Endodermal cell (in vitro differentiated cells): Measurements from ENCODE around the gene SUSD2. TPM values are rescaled to one million over a fixed set of nuclear protein-coding genes. Genes with fewer than 3 reads are reported as not detected.
"Not testable (repeated sequence)": the region's sequence is repeated elsewhere in the genome, so short reads cannot be mapped to it uniquely, and the experiment has no call there.

Experiments used
- DNase-seq: peaks from one replicate; pipeline ENCODE4 v3.0.0-alpha.2; 2017
- H3K27ac ChIP-seq: 2 replicates; pipeline ENCODE4 v1.5.1; 2013; ENCODE audit warnings: mild to moderate bottlenecking, low read depth, low read length, moderate library complexity
- H3K27me3 ChIP-seq: 2 replicates; pipeline ENCODE4 v1.6.1; 2013; ENCODE audit warnings: mild to moderate bottlenecking, low read length, moderate library complexity; ENCODE audit not compliant: insufficient read depth, control insufficient read depth, poor library complexity, severe bottlenecking
- H3K36me3 ChIP-seq: 2 replicates; pipeline ENCODE4 v1.7.0; 2013; ENCODE audit warnings: mild to moderate bottlenecking, low read length, moderate library complexity; ENCODE audit not compliant: control insufficient read depth, insufficient read depth
- H3K4me1 ChIP-seq: one replicate; pipeline ENCODE4 v1.7.0; 2013; ENCODE audit warnings: low read length; ENCODE audit not compliant: control insufficient read depth, insufficient read depth
- H3K4me3 ChIP-seq: 2 replicates; pipeline ENCODE4 v1.5.1; 2013; ENCODE audit warnings: mild to moderate bottlenecking, low read length, moderate library complexity
- H3K9ac ChIP-seq: 2 replicates; pipeline ENCODE4 v1.6.1; 2013; ENCODE audit warnings: mild to moderate bottlenecking, low read length, moderate library complexity; ENCODE audit not compliant: poor library complexity, severe bottlenecking; ENCODE audit errors: extremely low read depth
- H3K9me3 ChIP-seq: 2 replicates; pipeline ENCODE4 v1.6.1; 2013; ENCODE audit warnings: mild to moderate bottlenecking, low read length, moderate library complexity; ENCODE audit not compliant: control insufficient read depth
- H3K27ac Mint-ChIP-seq: 2 replicates; pipeline ENCODE4 v1.8.0; 2020; ENCODE audit warnings: mixed read lengths
- H3K27me3 Mint-ChIP-seq: 2 replicates; pipeline ENCODE4 v1.8.0; 2021; ENCODE audit warnings: mild to moderate bottlenecking, mixed read lengths; ENCODE audit not compliant: insufficient read depth
- H3K36me3 Mint-ChIP-seq: 2 replicates; pipeline ENCODE4 v1.8.0; 2020; ENCODE audit warnings: low read depth, mixed read lengths
- H3K4me1 Mint-ChIP-seq: 2 replicates; pipeline ENCODE4 v1.8.0; 2020; ENCODE audit warnings: mixed read lengths
- H3K4me3 Mint-ChIP-seq: 2 replicates; pipeline ENCODE4 v1.8.0; 2020; ENCODE audit warnings: mild to moderate bottlenecking, moderate library complexity, mixed read lengths
- H3K9me3 Mint-ChIP-seq: 2 replicates; pipeline ENCODE4 v1.8.0; 2020; ENCODE audit warnings: mild to moderate bottlenecking, mixed read lengths
- WGBS, 2 experiments: methylation state at CpG; one replicate each; pipeline versions ENCODE4 v1.1.5 to v1.1.7; 2013; ENCODE audit warnings: missing lambda C conversion rate in 2 of 2, mixed read lengths in 1 of 2; ENCODE audit not compliant: insufficient coverage in 1 of 2, insufficient read length in 1 of 2; 5-methylcytosine and 5-hydroxymethylcytosine counted together
- total RNA-seq, 2 donors: library from RNA; stranded (reverse); fragmentation: NEBNext Ultra II Directional in 1 of 2; extraction: Animal tissue kit (Norgen Biotek cat#: 25700) in 1 of 2; gene quantifications; 2 replicates in 1 of 2; 3 replicates in 1 of 2; pipeline ENCODE4 v1.2.1, GENCODE V29; 2021
- TF ChIP-seq, protein P1 (sequence below): fragments of 200-600 bp; sonication (generic); conservative IDR thresholded peaks from 2 replicates; pipeline ENCODE4 v1.5.0; 2021; ENCODE audit warnings: antibody characterized with exemption, mild to moderate bottlenecking

SUSD2 gene
- total RNA-seq, 2 donors from 2014 or later, result 0.40 to 1.6 TPM

DNA sequence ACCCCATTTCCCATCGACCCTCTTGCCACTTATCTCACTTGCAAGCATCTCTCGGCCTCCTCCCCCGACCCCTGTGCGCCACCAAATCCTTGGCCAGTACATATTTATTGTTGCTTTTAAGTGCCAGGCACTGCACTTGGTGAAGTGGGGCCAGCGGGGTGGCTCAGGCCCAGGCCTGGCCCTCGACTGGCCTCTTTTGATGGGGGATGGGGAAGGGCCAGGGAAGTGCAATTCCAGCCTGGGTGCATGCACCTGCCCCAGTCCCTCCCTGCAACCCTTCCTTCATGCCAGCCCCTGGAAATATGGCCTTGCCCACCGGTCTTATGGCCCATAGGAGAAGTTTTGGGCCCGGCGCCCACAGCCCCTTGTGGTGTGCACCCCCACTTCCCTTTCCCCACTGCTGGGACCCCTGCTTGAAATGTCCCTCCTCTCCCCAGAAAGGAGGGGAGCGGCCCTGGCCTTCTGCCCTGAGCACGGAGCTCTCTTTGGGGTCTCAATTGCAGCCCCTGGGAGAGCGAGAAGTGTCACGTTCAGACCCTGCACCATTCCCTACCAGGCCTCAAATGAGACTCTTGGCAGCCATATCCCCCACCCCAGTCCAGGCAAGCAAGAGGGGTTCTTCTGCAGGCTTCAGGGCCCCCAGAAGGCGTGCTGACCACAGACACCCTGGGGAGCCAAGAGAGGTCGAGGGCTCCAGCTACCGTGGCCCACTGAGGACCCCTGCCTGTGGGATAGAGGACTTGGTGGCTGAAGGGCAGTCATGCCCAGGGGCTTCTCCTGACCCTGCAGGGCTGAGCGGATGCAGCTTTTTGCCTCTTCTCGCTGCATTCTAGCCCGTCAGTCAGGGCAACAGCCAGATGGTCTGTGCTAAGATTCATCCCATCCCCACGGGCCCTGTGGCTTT is 961 bp downstream of the SUSD2 start:
- Mint-ChIP-seq H3K27ac (no peak overlapping the region), H3K9me3 (no peaks in the 10 kb centered on the region), H3K27me3 (no peaks in the 10 kb centered on the region), H3K4me3 (no peak overlapping the region), H3K4me1 (no peaks in the 10 kb centered on the region), H3K36me3 (peaks cover 3% of the 10 kb centered on the region)
- 83% methylated on average over 10 to 20 of the region's 20 CpGs for WGBS, 2 experiments
- TF ChIP-seq, protein P1, sequence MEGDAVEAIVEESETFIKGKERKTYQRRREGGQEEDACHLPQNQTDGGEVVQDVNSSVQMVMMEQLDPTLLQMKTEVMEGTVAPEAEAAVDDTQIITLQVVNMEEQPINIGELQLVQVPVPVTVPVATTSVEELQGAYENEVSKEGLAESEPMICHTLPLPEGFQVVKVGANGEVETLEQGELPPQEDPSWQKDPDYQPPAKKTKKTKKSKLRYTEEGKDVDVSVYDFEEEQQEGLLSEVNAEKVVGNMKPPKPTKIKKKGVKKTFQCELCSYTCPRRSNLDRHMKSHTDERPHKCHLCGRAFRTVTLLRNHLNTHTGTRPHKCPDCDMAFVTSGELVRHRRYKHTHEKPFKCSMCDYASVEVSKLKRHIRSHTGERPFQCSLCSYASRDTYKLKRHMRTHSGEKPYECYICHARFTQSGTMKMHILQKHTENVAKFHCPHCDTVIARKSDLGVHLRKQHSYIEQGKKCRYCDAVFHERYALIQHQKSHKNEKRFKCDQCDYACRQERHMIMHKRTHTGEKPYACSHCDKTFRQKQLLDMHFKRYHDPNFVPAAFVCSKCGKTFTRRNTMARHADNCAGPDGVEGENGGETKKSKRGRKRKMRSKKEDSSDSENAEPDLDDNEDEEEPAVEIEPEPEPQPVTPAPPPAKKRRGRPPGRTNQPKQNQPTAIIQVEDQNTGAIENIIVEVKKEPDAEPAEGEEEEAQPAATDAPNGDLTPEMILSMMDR, result peak; percentile 69
- Histone ChIP-seq H3K4me1 (no peaks in the 10 kb centered on the region), H3K36me3 (no peaks in the 10 kb centered on the region), H3K27me3 (no peaks in the 10 kb centered on the region), H3K9me3 (no peaks in the 10 kb centered on the region), H3K4me3 (no peak overlapping the region), H3K9ac (no peak overlapping the region), H3K27ac (no peak overlapping the region)
- peak; percentile 70 for DNase-seq

DNA sequence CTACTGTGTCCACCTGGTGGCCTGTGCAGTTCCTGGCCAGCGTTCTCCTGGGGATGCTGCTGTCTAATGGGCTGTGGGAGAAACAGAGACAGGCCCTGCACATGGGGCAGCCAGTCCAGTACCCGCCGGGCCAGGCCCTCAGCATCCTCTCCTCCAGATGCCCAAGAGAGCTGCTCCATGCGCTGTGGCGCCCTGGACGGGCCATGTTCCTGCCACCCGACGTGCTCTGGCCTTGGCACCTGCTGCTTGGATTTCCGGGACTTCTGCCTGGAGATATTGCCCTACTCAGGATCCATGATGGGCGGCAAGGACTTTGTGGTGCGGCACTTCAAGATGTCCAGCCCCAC is 1.6 kb downstream of the SUSD2 start:
- DNase-seq, H3K9me3 Mint-ChIP-seq, H3K4me1 ChIP-seq, H3K27me3 Mint-ChIP-seq, H3K4me3 ChIP-seq, H3K9ac ChIP-seq, H3K4me1 Mint-ChIP-seq, H3K36me3 ChIP-seq, H3K36me3 Mint-ChIP-seq, H3K27ac Mint-ChIP-seq, H3K27ac ChIP-seq, H3K4me3 Mint-ChIP-seq, H3K27me3 ChIP-seq, H3K9me3 ChIP-seq: not testable (repeated sequence)
- WGBS, 2 experiments, result 93% methylated on average over 3 to 10 of the region's 11 CpGs

DNA sequence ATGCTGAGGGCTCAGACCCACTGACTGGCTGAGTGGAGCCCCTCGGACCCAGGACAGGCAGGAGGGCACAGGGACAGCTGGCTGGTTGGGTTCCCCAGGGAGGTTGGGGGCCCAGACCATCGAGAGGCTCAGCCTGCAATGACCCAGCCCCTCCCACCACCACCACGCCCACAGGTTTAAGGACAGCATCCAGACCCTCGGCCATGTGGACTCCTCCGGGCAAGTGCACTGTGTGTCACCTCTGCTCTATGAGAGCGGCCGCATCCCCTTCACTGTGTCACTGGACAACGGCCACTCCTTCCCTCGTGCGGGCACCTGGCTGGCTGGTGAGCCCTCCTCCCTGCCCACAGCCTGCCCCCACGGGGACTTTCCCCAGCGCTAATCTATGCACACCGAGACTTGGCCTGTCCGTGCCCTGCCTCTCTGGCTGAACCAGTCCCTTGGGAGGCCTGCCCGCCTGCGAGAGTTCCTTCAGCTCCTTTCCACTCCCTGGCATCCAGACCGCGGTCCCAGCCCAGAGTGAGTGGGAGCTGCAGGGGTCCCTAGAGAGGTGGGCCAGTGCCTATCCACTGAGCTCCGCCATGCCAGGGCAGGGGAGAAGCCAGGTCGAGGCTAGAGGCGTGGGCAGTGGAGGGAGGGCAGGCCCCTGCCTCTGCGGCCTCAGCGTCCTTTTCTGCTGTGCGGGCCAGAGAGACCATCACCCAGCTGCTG is 2.2 kb downstream of the SUSD2 start:
- no peak for DNase-seq
- no peaks in the 10 kb centered on the region for H3K9me3 Mint-ChIP-seq
- no peaks in the 10 kb centered on the region for H3K4me1 Mint-ChIP-seq
- no peak overlapping the region for H3K27ac Mint-ChIP-seq
- no peak overlapping the region for H3K4me3 ChIP-seq
- 91 to 98% methylated on average over 13 to 24 of the region's 24 CpGs for WGBS, 2 experiments
- no peak overlapping the region for H3K9ac ChIP-seq
- no peaks in the 10 kb centered on the region for H3K9me3 ChIP-seq
- H3K27me3 Mint-ChIP-seq, result no peaks in the 10 kb centered on the region
- no peak overlapping the region for H3K4me3 Mint-ChIP-seq
- peaks cover under 1% of the 10 kb centered on the region for H3K36me3 Mint-ChIP-seq
- no peaks in the 10 kb centered on the region for H3K36me3 ChIP-seq
- no peaks in the 10 kb centered on the region for H3K4me1 ChIP-seq
- TF ChIP-seq, protein P1, result no peak
- H3K27me3 ChIP-seq, result no peaks in the 10 kb centered on the region
- no peak overlapping the region for H3K27ac ChIP-seq
